H9 (cell line): Measurements from ENCODE around the gene SMTNL2. TPM values are rescaled to one million over a fixed set of nuclear protein-coding genes. Genes with fewer than 3 reads are reported as not detected.

Experiments used
- DNase-seq: peaks from one replicate; pipeline ENCODE4 v3.0.0-alpha.2; 2017
- H2AFZ ChIP-seq: one replicate; pipeline ENCODE4 v1.6.1; 2013; ENCODE audit warnings: mild to moderate bottlenecking, low read length, control low read depth, moderate library complexity
- H2AK5ac ChIP-seq: 2 replicates; pipeline ENCODE4 v1.6.1; 2013; ENCODE audit warnings: low read length, control low read depth, mixed read lengths; ENCODE audit not compliant: insufficient read length
- H2BK120ac ChIP-seq: one replicate; pipeline ENCODE4 v1.6.1; 2013; ENCODE audit warnings: low read depth, mild to moderate bottlenecking, low read length, control low read depth, inconsistent platforms; ENCODE audit not compliant: poor library complexity, severe bottlenecking
- H2BK12ac ChIP-seq: 2 replicates; pipeline ENCODE4 v1.6.1; 2013; ENCODE audit warnings: low read length, control low read depth, mixed read lengths, low read depth; ENCODE audit not compliant: insufficient read length
- H2BK15ac ChIP-seq: 2 replicates; pipeline ENCODE4 v1.6.1; 2013; ENCODE audit warnings: low read depth, low read length, control low read depth
- H2BK20ac ChIP-seq: one replicate; pipeline ENCODE4 v1.6.1; 2013; ENCODE audit warnings: low read depth, mild to moderate bottlenecking, low read length, control low read depth, inconsistent platforms; ENCODE audit not compliant: poor library complexity, severe bottlenecking
- H2BK5ac ChIP-seq: 2 replicates; pipeline ENCODE4 v1.6.1; 2013; ENCODE audit warnings: low read length, control low read depth, mixed read lengths; ENCODE audit not compliant: insufficient read length
- H3K14ac ChIP-seq: 2 replicates; pipeline ENCODE4 v1.6.1; 2013; ENCODE audit warnings: low read length, control low read depth; ENCODE audit not compliant: insufficient read depth
- H3K18ac ChIP-seq: 2 replicates; pipeline ENCODE4 v1.6.1; 2013; ENCODE audit warnings: low read depth, mild to moderate bottlenecking, mixed read lengths, low read length, control low read depth; ENCODE audit not compliant: insufficient read length
- H3K23ac ChIP-seq: 2 replicates; pipeline ENCODE4 v1.6.1; 2013; ENCODE audit warnings: low read length, control low read depth, mixed read lengths, low read depth; ENCODE audit not compliant: insufficient read length
- H3K23me2 ChIP-seq: 2 replicates; pipeline ENCODE4 v1.6.1; 2013; ENCODE audit warnings: low read depth, mild to moderate bottlenecking, mixed read lengths, low read length, control low read depth; ENCODE audit not compliant: insufficient read length, poor library complexity, severe bottlenecking
- H3K27ac ChIP-seq: 2 replicates; pipeline ENCODE4 v1.5.1; 2013; ENCODE audit warnings: low read length, control low read depth, mixed read lengths, low read depth; ENCODE audit not compliant: insufficient read length
- H3K27me3 ChIP-seq: 2 replicates; pipeline ENCODE4 v1.6.1; 2013; ENCODE audit warnings: low read length, control low read depth, inconsistent platforms; ENCODE audit not compliant: insufficient read depth
- H3K4ac ChIP-seq: 2 replicates; pipeline ENCODE4 v1.6.1; 2013; ENCODE audit warnings: low read depth, mild to moderate bottlenecking, control low read depth, inconsistent platforms, low read length, moderate library complexity
- H3K4me1 ChIP-seq: 2 replicates; pipeline ENCODE4 v1.6.1; 2013; ENCODE audit warnings: low read length, control low read depth, inconsistent platforms; ENCODE audit not compliant: insufficient read depth
- H3K4me2 ChIP-seq: 2 replicates; pipeline ENCODE4 v1.6.1; 2013; ENCODE audit warnings: low read length, control low read depth, mixed read lengths; ENCODE audit not compliant: insufficient read length, insufficient read depth
- H3K56ac ChIP-seq: 2 replicates; pipeline ENCODE4 v1.6.1; 2013; ENCODE audit warnings: low read depth, mild to moderate bottlenecking, mixed read lengths, low read length, control low read depth; ENCODE audit not compliant: insufficient read length
- H3K79me1 ChIP-seq: 2 replicates; pipeline ENCODE4 v1.6.1; 2013; ENCODE audit warnings: low read depth, mild to moderate bottlenecking, moderate library complexity, low read length, control low read depth, inconsistent platforms; ENCODE audit not compliant: insufficient read depth, poor library complexity, severe bottlenecking
- H3K79me2 ChIP-seq: 2 replicates; pipeline ENCODE4 v1.6.1; 2013; ENCODE audit warnings: low read length, control low read depth, inconsistent platforms; ENCODE audit not compliant: insufficient read depth
- H3K9ac ChIP-seq: 2 replicates; pipeline ENCODE4 v1.6.1; 2013; ENCODE audit warnings: low read length, control low read depth, mixed read lengths; ENCODE audit not compliant: insufficient read length; ENCODE audit errors: extremely low read depth
- H3K9me3 ChIP-seq: one replicate; pipeline ENCODE4 v1.6.1; 2013; ENCODE audit warnings: low read depth, low read length, inconsistent platforms; ENCODE audit not compliant: control insufficient read depth
- H3T11ph ChIP-seq: one replicate; pipeline ENCODE4 v1.6.1; 2013; ENCODE audit warnings: mild to moderate bottlenecking, low read length, control low read depth, inconsistent platforms
- H4K20me1 ChIP-seq: one replicate; pipeline ENCODE4 v1.6.1; 2013; ENCODE audit not compliant: control insufficient read depth, insufficient read length, insufficient read depth
- H4K5ac ChIP-seq: 2 replicates; pipeline ENCODE4 v1.6.1; 2013; ENCODE audit warnings: low read depth, mild to moderate bottlenecking, mixed read lengths, low read length, control low read depth; ENCODE audit not compliant: insufficient read length
- H4K8ac ChIP-seq: replicated peaks from 2 replicates; pipeline ENCODE4 v1.6.1; 2013; ENCODE audit warnings: low read length, control low read depth, mixed read lengths, low read depth; ENCODE audit not compliant: insufficient read length
- H4K91ac ChIP-seq: 2 replicates; pipeline ENCODE4 v1.6.1; 2013; ENCODE audit warnings: low read depth, mild to moderate bottlenecking, moderate library complexity, mixed read lengths, low read length, control low read depth; ENCODE audit not compliant: insufficient read length
- H3K27ac Mint-ChIP-seq, 3 experiments: 2 replicates in 2 of 3; 3 replicates in 1 of 3; pipeline ENCODE4 v1.8.0; 2020 to 2021; ENCODE audit warnings: mixed read lengths in 3 of 3, mild to moderate bottlenecking in 1 of 3, moderate library complexity in 1 of 3
- H3K27me3 Mint-ChIP-seq: 2 replicates; pipeline ENCODE4 v1.8.0; 2021; ENCODE audit warnings: low read depth, mild to moderate bottlenecking, moderate library complexity, mixed read lengths
- H3K36me3 Mint-ChIP-seq, 3 experiments: 2 replicates in 2 of 3; 3 replicates in 1 of 3; pipeline ENCODE4 v1.8.0; 2020 to 2021; ENCODE audit warnings: low read depth in 3 of 3, mixed read lengths in 3 of 3; ENCODE audit not compliant: insufficient read depth in 1 of 3
- H3K4me1 Mint-ChIP-seq, 2 experiments: 2 replicates each; pipeline ENCODE4 v1.8.0; 2020; ENCODE audit warnings: mixed read lengths in 2 of 2
- H3K4me3 Mint-ChIP-seq, 2 experiments: 2 replicates in 1 of 2; 3 replicates in 1 of 2; pipeline ENCODE4 v1.8.0; 2020 to 2021; ENCODE audit warnings: mild to moderate bottlenecking in 2 of 2, mixed read lengths in 2 of 2, moderate library complexity in 1 of 2
- H3K9me3 Mint-ChIP-seq, 2 experiments: 2 replicates in 1 of 2; 3 replicates in 1 of 2; pipeline ENCODE4 v1.8.0; 2020; ENCODE audit warnings: mild to moderate bottlenecking in 2 of 2, mixed read lengths in 2 of 2, moderate library complexity in 1 of 2
- CTCF ChIP-seq: fragments of 200-600 bp; sonication (generic); conservative IDR thresholded peaks from 3 replicates; pipeline ENCODE4 v1.8.0; 2021; ENCODE audit warnings: antibody characterized with exemption, mild to moderate bottlenecking
- WGBS: extraction: QIAGEN DNeasy Blood & Tissue Kit; methylation state at CpG from one replicate; pipeline ENCODE4 v1.1.7; 2013; ENCODE audit warnings: missing lambda C conversion rate, low lambda C conversion rate, mixed read lengths; ENCODE audit not compliant: insufficient read length; ENCODE audit errors: extremely low coverage; 5-methylcytosine and 5-hydroxymethylcytosine counted together
- total RNA-seq: library from RNA; stranded (reverse); gene quantifications from 2 replicates; pipeline ENCODE4 v1.2.1, GENCODE V29; 2021

Gene SMTNL2
- total RNA-seq, 1 experiment from 2014 or later = 0.77 TPM

GRCh38 chr17:4607773-4608187, 23.5 kb downstream of the SMTNL2 start:
- H3K9me3 Mint-ChIP-seq = no peaks in the 10 kb centered on the region
- Histone ChIP-seq H3K23ac (no peak overlapping the region), H3K4me1 (no peaks in the 10 kb centered on the region), H2AK5ac (no peak overlapping the region), H3K79me1 (no peaks in the 10 kb centered on the region), H3K14ac (no peak overlapping the region), H2BK15ac (no peak overlapping the region), H2BK20ac (no peak overlapping the region), H4K8ac (no peak overlapping the region), H3K4ac (no peak overlapping the region), H3K56ac (no peak overlapping the region), H3K18ac (no peak overlapping the region), H2BK120ac (no peak overlapping the region), H3K9ac (peak overlapping the region; percentile 26), H3K27me3 (no peaks in the 10 kb centered on the region), H4K91ac (no peak overlapping the region), H4K5ac (no peak overlapping the region), H4K20me1 (no peaks in the 10 kb centered on the region), H3K9me3 (no peaks in the 10 kb centered on the region), H3K23me2 (no peaks in the 10 kb centered on the region), H2BK5ac (no peak overlapping the region), H3T11ph (no peak overlapping the region), H3K27ac (no peak overlapping the region), H3K79me2 (no peaks in the 10 kb centered on the region), H2AFZ (no peak overlapping the region), H2BK12ac (no peak overlapping the region), H3K4me2 (no peak overlapping the region)
- H3K27me3 Mint-ChIP-seq = peaks cover 3% of the 10 kb centered on the region; the same call in 1 of the 2 replicates
- no CpG with 5 or more reads among the region's 9 CpGs for WGBS
- H3K4me1 Mint-ChIP-seq = peaks cover 16 to 30% of the 10 kb centered on the region in 2 experiments
- H3K36me3 Mint-ChIP-seq = no peaks in the 10 kb centered on the region
- peak; percentile 27 for DNase-seq
- peak overlapping the region; percentile 42 to 87 (median 64); a peak in 4 of 7 replicates for H3K27ac Mint-ChIP-seq
- no peak overlapping the region for H3K4me3 Mint-ChIP-seq
- TF ChIP-seq CTCF = no peak
